Sigmoid colon (tissue), 7 donors: ENCODE results near the gene NIPSNAP3A. TPM values are rescaled to one million over a fixed set of nuclear protein-coding genes. Genes with fewer than 3 reads are reported as not detected.

ENCODE experiments used
- DNase-seq: peaks from one replicate; pipeline ENCODE4 v3.0.0-alpha.2; 2019
- H3K27ac ChIP-seq, 4 donors: fragments of 200-600 bp; sonication (generic); one replicate each; pipeline ENCODE4 v1.5.1; 2016 to 2019; ENCODE audit warnings: mild to moderate bottlenecking in 1 of 4
- H3K27me3 ChIP-seq, 3 donors: fragments of 200-600 bp; sonication (generic); one replicate each; pipeline ENCODE4 v1.5.1; 2019; ENCODE audit warnings: mild to moderate bottlenecking in 1 of 3
- H3K36me3 ChIP-seq, 4 donors: fragments of 200-600 bp; sonication (generic); one replicate each; pipeline ENCODE4 v1.5.1; 2016 to 2019
- H3K4me1 ChIP-seq, 4 donors: fragments of 200-600 bp; sonication (generic); one replicate each; pipeline ENCODE4 v1.5.1; 2017 to 2019
- H3K4me3 ChIP-seq, 4 donors: fragments of 200-600 bp; sonication (generic); one replicate each; pipeline ENCODE4 v1.5.1; 2017 to 2019; ENCODE audit warnings: mild to moderate bottlenecking in 2 of 4, moderate library complexity in 1 of 4
- H3K9me3 ChIP-seq, 4 donors: fragments of 200-600 bp in 3 of 4; sonication (generic) in 3 of 4; one replicate each; pipeline versions ENCODE4 v1.5.1 to v1.6.1; 2013 to 2019
- EP300 ChIP-seq, 4 donors: sonication (generic); formaldehyde crosslinking; IDR thresholded peaks; one replicate each; pipeline ENCODE4 v1.6.1; 2017; ENCODE audit warnings: antibody characterized with exemption in 4 of 4
- POLR2A ChIP-seq, 2 donors: fragments of 450-650 bp; IDR thresholded peaks; one replicate each; pipeline ENCODE4 v1.6.1; 2016; ENCODE audit warnings: antibody characterized with exemption in 2 of 2, mild to moderate bottlenecking in 2 of 2, moderate library complexity in 2 of 2
- POLR2AphosphoS5 ChIP-seq, 4 donors: sonication (generic); formaldehyde crosslinking; IDR thresholded peaks; one replicate each; pipeline ENCODE4 v1.6.1; 2017; ENCODE audit warnings: antibody characterized with exemption in 4 of 4
- WGBS, 2 donors: extraction: QIAGEN DNeasy Blood & Tissue Kit; methylation state at CpG; one replicate each; pipeline ENCODE4 v1.1.7; 2013; 5-methylcytosine and 5-hydroxymethylcytosine counted together
- intact Hi-C: fragments of 100-400 bp; cut with DNase I; formaldehyde crosslinking; loops from one replicate; pipeline ENCODE4 v1.15.1; 2023
- polyA plus RNA-seq, 3 donors: library from polyadenylated mRNA; stranded (reverse); fragments of 200-250 nt; gene quantifications; one replicate each; pipeline ENCODE4 v1.2.3, GENCODE V29; 2013
- total RNA-seq, 4 donors: library from RNA; depleted of rRNA; stranded (reverse); fragments of >200 nt; gene quantifications; one replicate each; pipeline ENCODE4 v1.1.0, GENCODE V29; 2016
- TF ChIP-seq, protein P1 (sequence below), 4 experiments: fragments of 450-650 bp in 3 of 4; fragments of 200-600 bp in 1 of 4; IDR thresholded peaks; one replicate each; pipeline ENCODE4 v1.5.1; 2016 to 2019; ENCODE audit warnings: antibody characterized with exemption in 4 of 4, mild to moderate bottlenecking in 3 of 4, moderate library complexity in 2 of 4
- donor health status: healthy with polysubstance abuse.
- donor health status: Bipolar disorder and iron deficiency.
- donor health status: healthy.

Gene NIPSNAP3A
- total and polyA plus RNA-seq, 7 donors, result 18.3 to 97.9 (median 23.8) TPM

GRCh38 chr9:104800068-104800785, 52.7 kb downstream of the NIPSNAP3A start:
- 87 to 92% methylated on average over 7 of the region's 7 CpGs for WGBS, 2 donors
- Histone ChIP-seq H3K27me3 (no peaks in the 10 kb centered on the region), H3K36me3 (peaks cover 87 to 100% (median 98%) of the 10 kb centered on the region in 4 donors), H3K9me3 (no peaks in the 10 kb centered on the region), H3K27ac (no peak overlapping the region), H3K4me1 (peaks cover 0 to 11% (median 0%) of the 10 kb centered on the region in 4 donors), H3K4me3 (no peak overlapping the region)
- no peak for TF ChIP-seq POLR2AphosphoS5 (IDR thresholded peaks at IDR 0.05)
- no peak for DNase-seq
- intact Hi-C loops, result no loop called here

DNA sequence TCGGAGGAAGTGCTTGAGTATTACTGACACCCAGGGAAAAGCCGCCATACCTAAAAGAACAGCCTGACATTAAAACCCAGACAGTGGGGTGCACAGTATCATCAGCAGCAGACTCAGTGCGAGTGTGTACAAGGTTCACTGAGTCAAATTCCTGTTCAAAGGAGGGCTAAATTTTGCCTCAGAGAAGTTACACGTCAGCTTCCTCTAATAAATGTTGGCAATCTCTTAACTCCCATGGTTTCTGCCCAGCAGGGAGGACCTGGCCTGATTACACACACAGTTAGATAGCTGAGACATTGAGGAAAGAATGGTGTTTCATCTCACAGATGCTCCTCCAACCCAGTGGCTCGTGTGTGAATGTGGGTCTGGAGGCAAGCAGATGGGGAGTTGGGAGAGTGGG, 54.6 kb downstream of the NIPSNAP3A start:
- H3K4me3 ChIP-seq, result no peak overlapping the region
- intact Hi-C loops, result no loop called here
- no peak for DNase-seq
- H3K4me1 ChIP-seq, result no peaks in the 10 kb centered on the region
- peaks cover 85 to 100% (median 98%) of the 10 kb centered on the region in 4 donors for H3K36me3 ChIP-seq
- no peaks in the 10 kb centered on the region for H3K27me3 ChIP-seq
- 93 to 95% methylated on average over 5 of the region's 5 CpGs for WGBS, 2 donors
- no peak overlapping the region for H3K27ac ChIP-seq
- H3K9me3 ChIP-seq, result no peaks in the 10 kb centered on the region
- no peak for TF ChIP-seq POLR2AphosphoS5 (IDR thresholded peaks at IDR 0.05)
- no peak for TF ChIP-seq EP300 (IDR thresholded peaks at IDR 0.05)

DNA sequence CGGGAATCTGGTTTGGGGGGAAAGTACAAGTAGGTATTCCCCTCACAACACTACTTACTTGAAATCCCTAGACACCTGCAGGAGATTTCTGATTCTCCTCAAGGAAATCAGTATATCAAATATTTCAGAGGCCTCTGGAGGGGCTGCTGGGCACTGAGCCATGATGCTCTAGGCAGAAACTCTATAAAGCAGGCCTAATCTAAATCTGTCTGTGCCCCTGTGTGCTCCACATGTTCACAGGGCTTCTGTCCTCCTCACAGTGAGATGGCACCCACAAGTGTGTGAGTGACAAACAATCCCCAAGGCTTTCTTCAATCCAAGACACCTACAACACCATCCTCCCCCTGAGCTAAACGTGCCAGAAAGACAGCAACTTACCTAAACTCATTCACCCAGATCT, 55.4 kb downstream of the NIPSNAP3A start:
- Histone ChIP-seq H3K27ac (no peak overlapping the region), H3K9me3 (no peaks in the 10 kb centered on the region), H3K36me3 (peaks cover 89 to 100% (median 94%) of the 10 kb centered on the region in 4 donors), H3K27me3 (no peaks in the 10 kb centered on the region), H3K4me3 (no peak overlapping the region), H3K4me1 (no peaks in the 10 kb centered on the region)
- WGBS, 2 donors, result 92 to 94% methylated on average over 2 of the region's 2 CpGs
- no peak for DNase-seq
- TF ChIP-seq EP300 (IDR thresholded peaks at IDR 0.05), result no peak
- TF ChIP-seq, protein P1, sequence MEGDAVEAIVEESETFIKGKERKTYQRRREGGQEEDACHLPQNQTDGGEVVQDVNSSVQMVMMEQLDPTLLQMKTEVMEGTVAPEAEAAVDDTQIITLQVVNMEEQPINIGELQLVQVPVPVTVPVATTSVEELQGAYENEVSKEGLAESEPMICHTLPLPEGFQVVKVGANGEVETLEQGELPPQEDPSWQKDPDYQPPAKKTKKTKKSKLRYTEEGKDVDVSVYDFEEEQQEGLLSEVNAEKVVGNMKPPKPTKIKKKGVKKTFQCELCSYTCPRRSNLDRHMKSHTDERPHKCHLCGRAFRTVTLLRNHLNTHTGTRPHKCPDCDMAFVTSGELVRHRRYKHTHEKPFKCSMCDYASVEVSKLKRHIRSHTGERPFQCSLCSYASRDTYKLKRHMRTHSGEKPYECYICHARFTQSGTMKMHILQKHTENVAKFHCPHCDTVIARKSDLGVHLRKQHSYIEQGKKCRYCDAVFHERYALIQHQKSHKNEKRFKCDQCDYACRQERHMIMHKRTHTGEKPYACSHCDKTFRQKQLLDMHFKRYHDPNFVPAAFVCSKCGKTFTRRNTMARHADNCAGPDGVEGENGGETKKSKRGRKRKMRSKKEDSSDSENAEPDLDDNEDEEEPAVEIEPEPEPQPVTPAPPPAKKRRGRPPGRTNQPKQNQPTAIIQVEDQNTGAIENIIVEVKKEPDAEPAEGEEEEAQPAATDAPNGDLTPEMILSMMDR (IDR thresholded peaks at IDR 0.05), result no peak
- TF ChIP-seq POLR2AphosphoS5 (IDR thresholded peaks at IDR 0.05), result no peak
- no peak for TF ChIP-seq POLR2A (IDR thresholded peaks at IDR 0.05)
- intact Hi-C loops, result no loop called here

DNA sequence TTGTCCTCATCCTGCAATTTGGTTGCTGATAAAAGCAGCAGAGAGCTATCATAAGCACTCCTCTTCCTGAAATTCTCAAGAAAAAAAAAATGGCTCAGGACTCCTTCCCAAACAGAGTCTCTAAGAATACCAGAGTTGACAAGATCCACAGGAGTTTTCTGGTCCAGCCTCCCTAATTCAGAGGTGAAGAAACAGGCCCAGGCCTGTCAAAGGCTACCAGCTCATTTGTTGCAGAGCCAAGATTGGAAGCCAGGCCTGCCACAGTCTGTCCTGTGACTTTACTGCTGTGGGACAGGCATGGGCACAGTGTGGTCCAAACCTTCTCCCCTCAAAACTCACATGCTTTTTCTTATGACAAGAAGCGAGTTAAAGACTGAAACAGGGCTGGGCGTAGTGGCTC, 58.0 kb downstream of the NIPSNAP3A start:
- no peak for DNase-seq
- Histone ChIP-seq H3K27ac (no peak overlapping the region), H3K4me1 (peaks cover 0 to 3% (median 1%) of the 10 kb centered on the region in 4 donors), H3K4me3 (no peak overlapping the region), H3K27me3 (no peaks in the 10 kb centered on the region), H3K9me3 (no peaks in the 10 kb centered on the region), H3K36me3 (peaks cover 80 to 100% (median 91%) of the 10 kb centered on the region in 4 donors)
- TF ChIP-seq EP300 (IDR thresholded peaks at IDR 0.05) (no peak), POLR2A (IDR thresholded peaks at IDR 0.05) (no peak), POLR2AphosphoS5 (IDR thresholded peaks at IDR 0.05) (no peak)
- TF ChIP-seq, protein P1 (IDR thresholded peaks at IDR 0.05), result no peak
- intact Hi-C loops, result no loop called here
- 92 to 96% methylated on average over 2 of the region's 2 CpGs for WGBS, 2 donors

GRCh38 chr9:104808035-104808614, 60.6 kb downstream of the NIPSNAP3A start:
- WGBS, 2 donors, result 67 to 78% methylated on average over 3 of the region's 3 CpGs
- intact Hi-C loops, result no loop called here

More at GRCh38 chr9:104808035-104808614, 60.6 kb downstream of the NIPSNAP3A start:
- peaks cover 0 to 22% (median 16%) of the 10 kb centered on the region in 4 donors for H3K4me1 ChIP-seq
- no peaks in the 10 kb centered on the region for H3K9me3 ChIP-seq
- TF ChIP-seq, protein P1 (IDR thresholded peaks at IDR 0.05), result no peak
- no peak for TF ChIP-seq POLR2AphosphoS5 (IDR thresholded peaks at IDR 0.05)
- TF ChIP-seq EP300 (IDR thresholded peaks at IDR 0.05), result no peak
- no peak for TF ChIP-seq POLR2A (IDR thresholded peaks at IDR 0.05)
- peaks cover 66 to 100% (median 82%) of the 10 kb centered on the region in 4 donors for H3K36me3 ChIP-seq
- no peaks in the 10 kb centered on the region for H3K27me3 ChIP-seq
- no peak overlapping the region for H3K4me3 ChIP-seq
- no peak for DNase-seq
- H3K27ac ChIP-seq, result no peak overlapping the region

Other genes with a start within 250 kb of the NIPSNAP3A start
- gene OR13F1, start 243.4 kb upstream of the NIPSNAP3A start, total RNA-seq, result not detected
- gene OR13F1, start 243.4 kb upstream of the NIPSNAP3A start, polyA plus RNA-seq, result not detected
- gene OR13C4, start 220.5 kb upstream of the NIPSNAP3A start, total RNA-seq, result not detected
- not detected for gene OR13C4, start 220.5 kb upstream of the NIPSNAP3A start, polyA plus RNA-seq
- gene OR13C3, start 210.8 kb upstream of the NIPSNAP3A start, total RNA-seq, result not detected
- gene OR13C3, start 210.8 kb upstream of the NIPSNAP3A start, polyA plus RNA-seq, result not detected
- gene OR13C8, start 178.5 kb upstream of the NIPSNAP3A start, total RNA-seq, result not detected
- not detected for gene OR13C8, start 178.5 kb upstream of the NIPSNAP3A start, polyA plus RNA-seq
- gene OR13C5, start 148.3 kb upstream of the NIPSNAP3A start, total RNA-seq, result not detected
- not detected for gene OR13C5, start 148.3 kb upstream of the NIPSNAP3A start, polyA plus RNA-seq
- gene OR13C2, start 142.1 kb upstream of the NIPSNAP3A start, total RNA-seq, result under 1 TPM in 1 of 4 donors, not detected in 3; 0.49 TPM
- gene OR13C2, start 142.1 kb upstream of the NIPSNAP3A start, polyA plus RNA-seq, result not detected
- under 1 TPM in 1 of 4 donors, not detected in 3; 0.36 TPM for gene OR13C9, start 129.5 kb upstream of the NIPSNAP3A start, total RNA-seq
- gene OR13C9, start 129.5 kb upstream of the NIPSNAP3A start, polyA plus RNA-seq, result not detected
- not detected for gene OR13D1, start 53.2 kb upstream of the NIPSNAP3A start, total RNA-seq
- not detected for gene OR13D1, start 53.2 kb upstream of the NIPSNAP3A start, polyA plus RNA-seq
- gene NIPSNAP3B, start 16.4 kb downstream of the NIPSNAP3A start, total RNA-seq, result 1 to 10 TPM in 3 of 4 donors, under 1 TPM in 1; 0.83 to 2.3 (median 1.5) TPM
- 1 to 10 TPM in 1 of 3 donors, not detected in 2; 1.2 TPM for gene NIPSNAP3B, start 16.4 kb downstream of the NIPSNAP3A start, polyA plus RNA-seq
- 100 to 1,000 TPM in 1 of 4 donors, 10 to 100 TPM in 3; 76.7 to 110 (median 91.3) TPM for gene ABCA1, start 180.5 kb downstream of the NIPSNAP3A start, total RNA-seq
- gene ABCA1, start 180.5 kb downstream of the NIPSNAP3A start, polyA plus RNA-seq, result 1 to 10 TPM; 2.4 to 7.4 (median 4.9) TPM